Astrocyte (in vitro differentiated cells and primary cell): ENCODE measurements around the gene KRTAP5-3.

Experiments
- EZH2 ChIP-seq: IDR thresholded peaks from 2 replicates; pipeline ENCODE4 v1.6.1; 2012; ENCODE audit warnings: mild to moderate bottlenecking, low read length, inconsistent platforms; ENCODE audit not compliant: insufficient read depth
- TF ChIP-seq, protein P1 (sequence below): IDR thresholded peaks from 2 replicates; pipeline ENCODE4 v1.5.1; 2011; ENCODE audit warnings: low read depth, mild to moderate bottlenecking, inconsistent platforms, low read length, moderate library complexity; ENCODE audit not compliant: insufficient read depth

DNA sequence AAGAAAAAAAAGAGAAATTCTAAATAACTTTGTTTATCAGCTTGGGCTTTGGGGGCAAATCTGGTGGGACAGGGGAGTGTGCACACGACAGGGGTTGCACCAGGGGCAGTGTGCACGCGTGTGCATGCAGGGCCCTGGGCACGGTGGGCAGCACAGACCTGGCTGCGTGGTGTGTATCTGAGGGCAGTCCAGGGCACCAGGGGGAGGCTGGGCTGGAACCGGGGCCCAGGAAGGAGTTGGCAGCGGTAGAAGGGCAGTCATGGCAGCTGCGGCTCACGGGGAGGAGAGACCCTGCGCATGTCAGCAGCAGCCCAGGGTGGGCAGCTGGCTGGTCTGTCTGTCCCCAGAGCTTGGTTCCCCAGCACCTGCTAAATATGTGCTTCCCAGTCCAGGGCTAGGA, 25.6 kb upstream of the KRTAP5-3 start:
- TF ChIP-seq EZH2 = no peak
- TF ChIP-seq, protein P1, sequence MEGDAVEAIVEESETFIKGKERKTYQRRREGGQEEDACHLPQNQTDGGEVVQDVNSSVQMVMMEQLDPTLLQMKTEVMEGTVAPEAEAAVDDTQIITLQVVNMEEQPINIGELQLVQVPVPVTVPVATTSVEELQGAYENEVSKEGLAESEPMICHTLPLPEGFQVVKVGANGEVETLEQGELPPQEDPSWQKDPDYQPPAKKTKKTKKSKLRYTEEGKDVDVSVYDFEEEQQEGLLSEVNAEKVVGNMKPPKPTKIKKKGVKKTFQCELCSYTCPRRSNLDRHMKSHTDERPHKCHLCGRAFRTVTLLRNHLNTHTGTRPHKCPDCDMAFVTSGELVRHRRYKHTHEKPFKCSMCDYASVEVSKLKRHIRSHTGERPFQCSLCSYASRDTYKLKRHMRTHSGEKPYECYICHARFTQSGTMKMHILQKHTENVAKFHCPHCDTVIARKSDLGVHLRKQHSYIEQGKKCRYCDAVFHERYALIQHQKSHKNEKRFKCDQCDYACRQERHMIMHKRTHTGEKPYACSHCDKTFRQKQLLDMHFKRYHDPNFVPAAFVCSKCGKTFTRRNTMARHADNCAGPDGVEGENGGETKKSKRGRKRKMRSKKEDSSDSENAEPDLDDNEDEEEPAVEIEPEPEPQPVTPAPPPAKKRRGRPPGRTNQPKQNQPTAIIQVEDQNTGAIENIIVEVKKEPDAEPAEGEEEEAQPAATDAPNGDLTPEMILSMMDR = no peak
